ENCODE results near the gene TCF4.

DNA sequence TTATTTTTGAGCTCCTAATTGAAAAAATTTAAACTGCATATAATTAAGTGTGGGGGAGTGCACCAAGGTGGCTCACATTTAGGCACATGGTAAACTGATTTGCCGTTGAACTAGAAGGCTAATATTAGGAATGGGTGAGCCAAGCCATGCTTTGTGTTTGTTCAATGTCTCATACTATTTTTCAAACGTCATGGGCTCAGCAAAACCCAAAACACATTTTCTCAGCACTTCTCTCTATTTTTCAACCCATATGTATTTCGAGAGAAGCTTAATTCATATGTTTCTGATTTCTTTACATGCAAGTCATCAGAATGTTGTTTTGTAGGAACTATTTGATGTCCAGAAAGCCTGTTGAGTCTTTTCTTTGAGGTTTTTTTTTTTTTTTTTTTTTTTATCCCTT is 291.2 kb downstream of the TCF4 start:
- TF ChIP-seq, protein P1, sequence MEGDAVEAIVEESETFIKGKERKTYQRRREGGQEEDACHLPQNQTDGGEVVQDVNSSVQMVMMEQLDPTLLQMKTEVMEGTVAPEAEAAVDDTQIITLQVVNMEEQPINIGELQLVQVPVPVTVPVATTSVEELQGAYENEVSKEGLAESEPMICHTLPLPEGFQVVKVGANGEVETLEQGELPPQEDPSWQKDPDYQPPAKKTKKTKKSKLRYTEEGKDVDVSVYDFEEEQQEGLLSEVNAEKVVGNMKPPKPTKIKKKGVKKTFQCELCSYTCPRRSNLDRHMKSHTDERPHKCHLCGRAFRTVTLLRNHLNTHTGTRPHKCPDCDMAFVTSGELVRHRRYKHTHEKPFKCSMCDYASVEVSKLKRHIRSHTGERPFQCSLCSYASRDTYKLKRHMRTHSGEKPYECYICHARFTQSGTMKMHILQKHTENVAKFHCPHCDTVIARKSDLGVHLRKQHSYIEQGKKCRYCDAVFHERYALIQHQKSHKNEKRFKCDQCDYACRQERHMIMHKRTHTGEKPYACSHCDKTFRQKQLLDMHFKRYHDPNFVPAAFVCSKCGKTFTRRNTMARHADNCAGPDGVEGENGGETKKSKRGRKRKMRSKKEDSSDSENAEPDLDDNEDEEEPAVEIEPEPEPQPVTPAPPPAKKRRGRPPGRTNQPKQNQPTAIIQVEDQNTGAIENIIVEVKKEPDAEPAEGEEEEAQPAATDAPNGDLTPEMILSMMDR (optimal IDR thresholded peaks at IDR 0.05 in 1 of 3, IDR thresholded peaks at IDR 0.05 in 1 of 3, conservative IDR thresholded peaks at IDR 0.05 in 1 of 3; ENCODE audit: extremely low read depth in 1 of 3, insufficient read depth in 2 of 3, low read length in 3 of 3) = no peak
- TF ChIP-seq EZH2 (IDR thresholded peaks at IDR 0.05; ENCODE audit: low read length) = no peak

Measured in keratinocyte (primary cell).